Trophoblast cell (in vitro differentiated cells and primary cell): Measurements from ENCODE around the gene C12orf76.
A peak's percentile ranks its signal among the peaks of the same experiment; 100 is the strongest.

Experiments used
- DNase-seq, 2 donors: peaks; one replicate each; pipeline ENCODE4 v3.0.0-alpha.2; 2016
- H2AFZ ChIP-seq: 2 replicates; pipeline ENCODE4 v1.6.1; 2013; ENCODE audit warnings: low read length, moderate library complexity, mild to moderate bottlenecking; ENCODE audit not compliant: insufficient read depth, poor library complexity
- H2AK5ac ChIP-seq: 2 replicates; pipeline ENCODE4 v1.6.1; 2013; ENCODE audit warnings: mild to moderate bottlenecking, low read length
- H2BK120ac ChIP-seq: 2 replicates; pipeline ENCODE4 v1.6.1; 2013; ENCODE audit warnings: low read length, mild to moderate bottlenecking, moderate library complexity; ENCODE audit not compliant: insufficient read depth, poor library complexity
- H2BK12ac ChIP-seq: 2 replicates; pipeline ENCODE4 v1.6.1; 2013; ENCODE audit warnings: mild to moderate bottlenecking, low read length, moderate library complexity
- H2BK5ac ChIP-seq: 2 replicates; pipeline ENCODE4 v1.6.1; 2013; ENCODE audit warnings: low read length, low read depth, moderate library complexity, mild to moderate bottlenecking; ENCODE audit not compliant: poor library complexity
- H3K14ac ChIP-seq: 2 replicates; pipeline ENCODE4 v1.6.1; 2013; ENCODE audit warnings: mild to moderate bottlenecking, low read length
- H3K18ac ChIP-seq: 2 replicates; pipeline ENCODE4 v1.6.1; 2013; ENCODE audit warnings: mild to moderate bottlenecking, low read length
- H3K23ac ChIP-seq: 2 replicates; pipeline ENCODE4 v1.6.1; 2013; ENCODE audit warnings: low read length
- H3K27ac ChIP-seq: 2 replicates; pipeline ENCODE4 v1.5.1; 2013; ENCODE audit warnings: low read depth, mild to moderate bottlenecking, inconsistent platforms, low read length, moderate library complexity
- H3K27me3 ChIP-seq: 2 replicates; pipeline ENCODE4 v1.6.1; 2013; ENCODE audit warnings: inconsistent platforms, mild to moderate bottlenecking, low read length, moderate library complexity; ENCODE audit not compliant: insufficient read depth
- H3K36me3 ChIP-seq, 2 experiments: 1 replicate in 1 of 2; 2 replicates in 1 of 2; pipeline ENCODE4 v1.6.1; 2013; ENCODE audit warnings: low read length in 2 of 2, mild to moderate bottlenecking in 2 of 2, moderate library complexity in 1 of 2; ENCODE audit not compliant: insufficient read depth in 2 of 2, control insufficient read depth in 1 of 2
- H3K4ac ChIP-seq: 2 replicates; pipeline ENCODE4 v1.6.1; 2013; ENCODE audit warnings: low read depth, mild to moderate bottlenecking, low read length, moderate library complexity
- H3K4me1 ChIP-seq, 2 experiments: 1 replicate in 1 of 2; 2 replicates in 1 of 2; pipeline ENCODE4 v1.6.1; 2013; ENCODE audit warnings: low read length in 2 of 2, mild to moderate bottlenecking in 2 of 2, moderate library complexity in 1 of 2; ENCODE audit not compliant: insufficient read depth in 2 of 2, control insufficient read depth in 1 of 2
- H3K4me2 ChIP-seq: 2 replicates; pipeline ENCODE4 v1.6.1; 2013; ENCODE audit warnings: inconsistent platforms, mild to moderate bottlenecking, low read length, moderate library complexity
- H3K4me3 ChIP-seq: 2 replicates; pipeline ENCODE4 v1.5.1; 2013; ENCODE audit warnings: mild to moderate bottlenecking, low read depth, low read length, inconsistent platforms
- H3K79me1 ChIP-seq: one replicate; pipeline ENCODE4 v1.6.1; 2013; ENCODE audit warnings: low read length
- H3K79me2 ChIP-seq: 2 replicates; pipeline ENCODE4 v1.6.1; 2013; ENCODE audit warnings: low read length, mild to moderate bottlenecking; ENCODE audit not compliant: control insufficient read depth, insufficient read depth, poor library complexity
- H3K9ac ChIP-seq: 2 replicates; pipeline ENCODE4 v1.6.1; 2013; ENCODE audit warnings: mild to moderate bottlenecking, low read length
- H3K9me3 ChIP-seq: 2 replicates; pipeline ENCODE4 v1.6.1; 2013; ENCODE audit warnings: low read depth, mild to moderate bottlenecking, control low read depth, inconsistent platforms, low read length; ENCODE audit not compliant: insufficient read depth
- H4K12ac ChIP-seq: 2 replicates; pipeline ENCODE4 v1.6.1; 2013; ENCODE audit warnings: low read depth, mild to moderate bottlenecking, low read length, moderate library complexity
- H4K8ac ChIP-seq: 2 replicates; pipeline ENCODE4 v1.6.1; 2013; ENCODE audit warnings: low read depth, mild to moderate bottlenecking, low read length, moderate library complexity
- H4K91ac ChIP-seq: one replicate; pipeline ENCODE4 v1.6.1; 2013; ENCODE audit warnings: low read depth, mild to moderate bottlenecking, low read length, moderate library complexity
- WGBS: extraction: QIAGEN DNeasy Blood & Tissue Kit; methylation state at CpG from one replicate; pipeline ENCODE4 v1.1.7; 2013; ENCODE audit warnings: missing lambda C conversion rate; ENCODE audit not compliant: insufficient read length, insufficient coverage; ENCODE audit errors: extremely low coverage; 5-methylcytosine and 5-hydroxymethylcytosine counted together

Gene C12orf76

DNA sequence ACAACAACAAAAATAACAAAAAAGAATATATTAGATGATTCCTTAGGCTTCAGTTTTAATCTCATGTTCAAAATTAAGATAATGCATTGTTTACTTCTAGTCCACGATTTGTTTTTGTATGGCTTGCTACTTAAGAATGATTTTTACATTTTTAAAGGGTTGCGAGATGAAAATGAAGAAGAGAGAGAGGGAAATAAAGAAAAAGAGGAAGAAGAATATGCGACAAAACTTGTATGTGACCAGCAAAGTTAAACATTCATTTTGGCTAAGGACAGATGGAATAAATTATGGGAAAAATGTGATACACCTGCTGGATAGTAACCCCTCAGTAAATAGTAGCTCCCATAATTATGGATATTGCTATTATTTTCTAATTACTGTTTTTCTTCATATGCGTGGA, 50.9 kb downstream of the C12orf76 start:
- Histone ChIP-seq H4K8ac (no peak overlapping the region), H3K4ac (no peak overlapping the region), H3K4me3 (no peak overlapping the region), H3K9me3 (no peaks in the 10 kb centered on the region), H3K79me1 (peaks cover 8% of the 10 kb centered on the region), H3K4me2 (no peak overlapping the region), H2AFZ (no peak overlapping the region), H3K36me3 (no peaks in the 10 kb centered on the region), H3K18ac (no peak overlapping the region), H3K79me2 (peaks cover 8% of the 10 kb centered on the region), H2AK5ac (no peak overlapping the region), H3K27me3 (no peaks in the 10 kb centered on the region), H4K91ac (no peak overlapping the region), H2BK120ac (no peak overlapping the region), H3K27ac (no peak overlapping the region), H3K23ac (no peak overlapping the region), H2BK12ac (no peak overlapping the region), H2BK5ac (no peak overlapping the region), H4K12ac (no peak overlapping the region), H3K14ac (no peak overlapping the region), H3K9ac (no peak overlapping the region), H3K4me1 (peaks cover 0 to 4% of the 10 kb centered on the region in 2 experiments)
- DNase-seq = no peak
- 100% methylated on average over 1 of the region's 4 CpGs for WGBS

DNA sequence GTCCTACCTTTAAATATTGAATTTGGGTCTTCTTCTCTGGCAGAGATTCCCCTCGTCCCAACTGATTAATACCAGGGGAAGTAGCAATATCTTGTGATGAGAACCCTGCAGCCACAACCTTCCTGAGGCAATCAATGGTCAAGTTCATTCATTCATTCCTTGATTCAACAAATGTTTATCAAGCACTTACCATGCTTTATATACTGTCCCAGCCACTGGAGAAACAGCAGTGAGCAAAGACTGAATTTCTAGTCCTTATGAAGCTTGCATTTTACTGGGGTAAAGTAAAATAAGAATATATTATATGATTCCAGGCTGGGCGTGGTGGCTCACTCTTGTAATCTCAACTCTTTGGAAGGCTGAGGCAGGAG, 51.9 kb downstream of the C12orf76 start:
- H3K27ac ChIP-seq = no peak overlapping the region
- no peak overlapping the region for H2AK5ac ChIP-seq
- H4K12ac ChIP-seq = no peak overlapping the region
- H3K4me2 ChIP-seq = peak overlapping the region; percentile 77
- no peak overlapping the region for H4K91ac ChIP-seq
- no peak overlapping the region for H2BK120ac ChIP-seq
- no peaks in the 10 kb centered on the region for H3K9me3 ChIP-seq
- H3K36me3 ChIP-seq = peaks cover 1 to 2% of the 10 kb centered on the region in 2 experiments
- H3K79me1 ChIP-seq = peaks cover 8% of the 10 kb centered on the region
- H3K18ac ChIP-seq = no peak overlapping the region
- H3K79me2 ChIP-seq = peaks cover 8% of the 10 kb centered on the region
- peak overlapping the region; percentile 50 for H2AFZ ChIP-seq
- peak overlapping the region; percentile 70 for H4K8ac ChIP-seq
- no peak overlapping the region for H3K4ac ChIP-seq
- H3K9ac ChIP-seq = no peak overlapping the region
- H3K23ac ChIP-seq = no peak overlapping the region
- H3K4me3 ChIP-seq = no peak overlapping the region
- no peak overlapping the region for H2BK5ac ChIP-seq
- DNase-seq = no peak
- no peak overlapping the region for H3K14ac ChIP-seq
- no peak overlapping the region for H2BK12ac ChIP-seq
- H3K4me1 ChIP-seq = peaks cover 0 to 4% of the 10 kb centered on the region in 2 experiments
- WGBS = no CpG with 5 or more reads among the region's 2 CpGs
- H3K27me3 ChIP-seq = no peaks in the 10 kb centered on the region

DNA sequence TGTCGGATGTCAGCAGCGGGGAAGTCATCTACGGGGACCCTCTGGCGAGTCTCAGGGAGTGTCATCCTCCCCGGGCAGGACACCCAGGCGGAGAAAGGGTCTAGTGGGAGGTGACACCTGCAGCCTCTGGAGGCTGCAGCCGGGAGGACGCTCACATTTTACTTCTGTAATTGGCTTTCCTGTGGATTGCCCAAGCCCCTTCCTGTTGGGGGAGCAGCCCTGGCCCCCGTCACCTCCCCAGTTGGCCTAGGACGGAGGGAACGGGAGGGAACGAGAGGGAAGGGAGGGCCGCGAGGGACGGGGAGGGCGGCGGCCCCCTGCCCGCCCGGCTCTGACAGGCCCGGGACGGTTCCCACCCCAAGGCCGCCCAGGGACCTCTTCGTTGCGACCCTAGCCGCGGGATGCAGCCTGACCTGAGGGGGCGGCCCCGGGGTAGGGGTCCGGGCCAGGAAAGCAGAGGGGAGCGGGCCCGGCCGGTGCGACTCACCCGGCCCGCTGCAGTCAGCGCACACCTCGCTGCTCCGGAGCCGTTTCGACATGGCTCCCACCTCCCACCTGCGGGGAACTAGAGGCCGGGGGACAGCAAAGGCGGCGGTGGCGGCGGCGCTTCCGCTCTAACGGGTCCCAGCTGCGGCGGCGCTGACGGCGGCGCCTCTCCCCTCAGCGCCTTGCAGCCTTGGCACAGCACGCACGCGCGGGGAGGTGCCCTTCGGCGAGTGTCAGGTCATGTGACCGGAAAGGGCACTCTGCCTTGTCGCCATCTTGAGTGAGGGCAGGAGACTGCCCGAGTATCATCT, 52.4 kb downstream of the C12orf76 start, which contains the start of gene GIT2:
Gene GIT2 (minus strand): TSS at position 683 of the 797 bp plus-strand sequence. CDS start 144 bp downstream, at position 539.
- Histone ChIP-seq H4K91ac (peak within 1 kb of the TSS; percentile 56), H3K27ac (no peak within 1 kb of the TSS), H2AFZ (peak within 1 kb of the TSS; percentile 50), H4K8ac (peak within 1 kb of the TSS; percentile 70), H2BK120ac (peak within 1 kb of the TSS; percentile 13), H3K79me1 (peaks cover 8% of the 10 kb centered on the region), H3K27me3 (no peaks in the 10 kb centered on the region), H3K9ac (peak within 1 kb of the TSS; percentile 74), H3K4me2 (peak within 1 kb of the TSS; percentile 84), H3K23ac (no peak within 1 kb of the TSS), H4K12ac (peak within 1 kb of the TSS; percentile 31), H3K4ac (no peak within 1 kb of the TSS), H2BK5ac (peak within 1 kb of the TSS; percentile 1), H3K14ac (peak within 1 kb of the TSS; percentile 37), H3K4me3 (peak within 1 kb of the TSS; percentile 94), H3K36me3 (peaks cover 2 to 3% of the 10 kb centered on the region in 2 experiments), H3K18ac (peak within 1 kb of the TSS; percentile 71), H2BK12ac (no peak within 1 kb of the TSS), H3K9me3 (no peaks in the 10 kb centered on the region), H3K79me2 (peaks cover 8% of the 10 kb centered on the region), H2AK5ac (no peak within 1 kb of the TSS), H3K4me1 (peaks cover 0 to 4% of the 10 kb centered on the region in 2 experiments)
- no CpG with 5 or more reads among the region's 65 CpGs for WGBS
- DNase-seq = peak; percentile 91 to 96

DNA sequence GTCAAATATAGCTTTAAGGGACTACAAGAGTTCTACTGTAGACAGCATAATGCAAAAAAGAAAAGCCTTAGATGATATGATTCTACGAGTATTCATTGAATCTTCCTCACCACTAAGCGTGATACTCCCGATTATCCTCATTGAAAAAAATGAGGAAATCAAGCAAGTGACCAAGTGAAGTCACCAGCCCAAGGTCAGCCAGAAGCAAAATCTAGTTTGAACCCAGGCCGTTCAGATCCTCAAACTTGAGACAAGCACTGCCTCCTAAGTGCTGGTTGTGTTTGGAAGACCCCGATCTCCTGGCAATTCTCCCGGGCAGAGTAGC, 53.0 kb downstream of the C12orf76 start:
- Histone ChIP-seq H3K14ac (no peak overlapping the region), H2AK5ac (no peak overlapping the region), H4K8ac (no peak overlapping the region), H3K79me1 (peaks cover 8% of the 10 kb centered on the region), H3K4ac (no peak overlapping the region), H4K12ac (no peak overlapping the region), H2BK120ac (no peak overlapping the region), H3K18ac (peak overlapping the region; percentile 30), H4K91ac (no peak overlapping the region), H3K9me3 (no peaks in the 10 kb centered on the region), H3K4me3 (peak overlapping the region; percentile 94), H3K23ac (no peak overlapping the region), H2BK12ac (no peak overlapping the region), H2AFZ (peak overlapping the region; percentile 41), H3K36me3 (peaks cover 4% of the 10 kb centered on the region in 2 experiments), H3K27me3 (no peaks in the 10 kb centered on the region), H2BK5ac (no peak overlapping the region), H3K27ac (no peak overlapping the region), H3K79me2 (peaks cover 8% of the 10 kb centered on the region), H3K4me1 (peaks cover 0 to 3% of the 10 kb centered on the region in 2 experiments), H3K9ac (peak overlapping the region; percentile 30), H3K4me2 (peak overlapping the region; percentile 84)
- WGBS = no CpG with 5 or more reads among the region's 6 CpGs
- DNase-seq = no peak
